HS-27A (cell line): Measurements from ENCODE around the gene AFF1.
A peak's percentile ranks its signal among the peaks of the same experiment; 100 is the strongest.
"Not testable (repeated sequence)": the region's sequence is repeated elsewhere in the genome, so short reads cannot be mapped to it uniquely, and the experiment has no call there.

Source experiments
- DNase-seq: peaks from one replicate; pipeline ENCODE4 v3.0.0-alpha.2; 2012; ENCODE audit warnings: low read depth, missing footprints

AFF1 gene

GRCh38 chr4:87081826-87082225 is 147.0 kb downstream of the AFF1 start:
- DNase-seq = no peak

- not testable (repeated sequence) for DNase-seq
Measured at GRCh38 chr4:87085732-87086131, 150.9 kb downstream of the AFF1 start.

GRCh38 chr4:87086143-87086805 is 151.5 kb downstream of the AFF1 start:
- DNase-seq = no peak

- DNase-seq = no peak
Measured at GRCh38 chr4:87087015-87087414, 152.2 kb downstream of the AFF1 start.

- DNase-seq = no peak
Measured at GRCh38 chr4:87087420-87087819, 152.6 kb downstream of the AFF1 start.

- no peak for DNase-seq
Measured at GRCh38 chr4:87088186-87088585, 153.4 kb downstream of the AFF1 start.

GRCh38 chr4:87089368-87089767 is 154.6 kb downstream of the AFF1 start:
- DNase-seq = no peak

GRCh38 chr4:87090305-87090704 is 155.5 kb downstream of the AFF1 start:
- DNase-seq = no peak

- peak; percentile 55 for DNase-seq
Measured at GRCh38 chr4:87092389-87093141, 157.8 kb downstream of the AFF1 start.

- no peak for DNase-seq
Measured at GRCh38 chr4:87093443-87094123, 158.8 kb downstream of the AFF1 start.

- no peak for DNase-seq
Measured at GRCh38 chr4:87097075-87097474, 162.3 kb downstream of the AFF1 start.

GRCh38 chr4:87100168-87100567 is 165.4 kb downstream of the AFF1 start:
- no peak for DNase-seq

- DNase-seq = no peak
Measured at GRCh38 chr4:87101543-87102199, 166.9 kb downstream of the AFF1 start.

GRCh38 chr4:87103086-87103485 is 168.3 kb downstream of the AFF1 start:
- no peak for DNase-seq

- no peak for DNase-seq
Measured at GRCh38 chr4:87103691-87104187, 168.9 kb downstream of the AFF1 start.

- DNase-seq = no peak
Measured at GRCh38 chr4:87105101-87105845, 170.5 kb downstream of the AFF1 start.

- DNase-seq = peak; percentile 69
Measured at GRCh38 chr4:87108142-87108546, 173.3 kb downstream of the AFF1 start.

GRCh38 chr4:87109121-87109520 is 174.3 kb downstream of the AFF1 start:
- DNase-seq = no peak

GRCh38 chr4:87109945-87110344 is 175.1 kb downstream of the AFF1 start:
- no peak for DNase-seq

GRCh38 chr4:87112063-87112462 is 177.3 kb downstream of the AFF1 start:
- no peak for DNase-seq

- no peak for DNase-seq
Measured at GRCh38 chr4:87114245-87115062, 179.6 kb downstream of the AFF1 start.
